Endothelial cell of umbilical vein (primary cell): ENCODE data around the gene ZNF821.
"Not testable (repeated sequence)": the region's sequence is repeated elsewhere in the genome, so short reads cannot be mapped to it uniquely, and the experiment has no call there.

Experiments used
- CTCF ChIP-seq, 2 donors: IDR thresholded peaks; 1 replicate in 1 of 2; 2 replicates in 1 of 2; pipeline ENCODE4 v1.5.1; 2011; ENCODE audit warnings: low read length in 2 of 2, mild to moderate bottlenecking in 2 of 2, moderate library complexity in 2 of 2, control low read depth in 1 of 2, inconsistent platforms in 1 of 2, low read depth in 1 of 2; ENCODE audit not compliant: insufficient read depth in 1 of 2; ENCODE audit errors: extremely low read depth in 1 of 2
- EZH2 ChIP-seq: IDR thresholded peaks from 2 replicates; pipeline ENCODE4 v1.6.1; 2012; ENCODE audit warnings: borderline replicate concordance, low read depth, mild to moderate bottlenecking, moderate library complexity, low read length, inconsistent platforms; ENCODE audit not compliant: severe bottlenecking
- JUN ChIP-seq: IDR thresholded peaks from 2 replicates; pipeline ENCODE4 v1.6.1; 2011; ENCODE audit warnings: borderline replicate concordance, low read depth; ENCODE audit not compliant: insufficient read length, insufficient read depth
- POLR2A ChIP-seq: IDR thresholded peaks from 2 replicates; pipeline ENCODE4 v1.6.1; 2012; ENCODE audit warnings: low read depth, mild to moderate bottlenecking, control low read depth, low read length
- TF ChIP-seq, protein P1 (sequence below): IDR thresholded peaks from 2 replicates; pipeline ENCODE4 v1.6.1; 2011; ENCODE audit not compliant: insufficient read depth, insufficient read length

DNA sequence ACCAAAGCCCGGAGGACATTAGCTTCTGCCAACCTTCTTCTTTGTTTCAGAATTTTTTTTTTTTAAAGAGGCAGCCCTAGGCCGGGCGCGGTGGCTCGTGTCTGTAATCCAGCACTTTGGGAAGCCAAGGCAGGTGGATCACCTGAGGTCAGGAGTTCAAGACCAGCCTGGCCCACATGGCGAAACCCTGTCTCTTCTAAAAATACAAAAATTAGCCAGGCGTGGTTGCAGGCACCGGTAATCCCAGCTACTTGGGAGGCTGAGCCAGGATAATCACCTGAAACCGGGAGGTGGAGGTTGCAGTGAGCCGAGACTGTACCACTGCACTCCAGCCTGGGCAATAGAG, 66.9 kb downstream of the ZNF821 start:
- TF ChIP-seq CTCF (IDR thresholded peaks at IDR 0.05; ENCODE audit: extremely low read depth in 1 of 2, insufficient read depth in 1 of 2, low read depth in 1 of 2, low read length in 2 of 2); POLR2A; JUN; EZH2: not testable (repeated sequence)
- TF ChIP-seq, protein P1, sequence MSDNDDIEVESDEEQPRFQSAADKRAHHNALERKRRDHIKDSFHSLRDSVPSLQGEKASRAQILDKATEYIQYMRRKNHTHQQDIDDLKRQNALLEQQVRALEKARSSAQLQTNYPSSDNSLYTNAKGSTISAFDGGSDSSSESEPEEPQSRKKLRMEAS: not testable (repeated sequence)
